GM12878 (cell line): ENCODE results near the gene UFSP2. TPM values are rescaled to one million over a fixed set of nuclear protein-coding genes. Genes with fewer than 3 reads are reported as not detected.

ENCODE experiments used
- BCL11A ChIP-seq: IDR thresholded peaks from 2 replicates; pipeline ENCODE4 v1.6.1; 2011; ENCODE audit warnings: low read depth, low read length
- CHD2 ChIP-seq: IDR thresholded peaks from 2 replicates; pipeline ENCODE4 v1.6.1; 2011; ENCODE audit warnings: low read depth, low read length, improper control_type of control experiment, borderline replicate concordance
- ESRRA ChIP-seq: IDR thresholded peaks from 2 replicates; pipeline ENCODE4 v1.6.1; 2012; ENCODE audit warnings: mild to moderate bottlenecking, low read length, improper control_type of control experiment
- FOXM1 ChIP-seq: IDR thresholded peaks from 2 replicates; pipeline ENCODE4 v1.6.1; 2012; ENCODE audit warnings: low read depth, mild to moderate bottlenecking, inconsistent platforms, low read length, moderate library complexity
- GABPA ChIP-seq: IDR thresholded peaks from 2 replicates; pipeline ENCODE4 v1.6.1; 2014; ENCODE audit warnings: antibody characterized with exemption, low read depth, mild to moderate bottlenecking, inconsistent platforms
- LARP7 ChIP-seq: fragments of 450-650 bp; IDR thresholded peaks from 2 replicates; pipeline ENCODE4 v1.6.1; 2017; ENCODE audit warnings: mild to moderate bottlenecking
- MEF2A ChIP-seq: IDR thresholded peaks from 2 replicates; pipeline ENCODE4 v1.6.1; 2011; ENCODE audit warnings: low read depth, mild to moderate bottlenecking, low read length, moderate library complexity; ENCODE audit not compliant: insufficient read depth
- MEF2B ChIP-seq: fragments of 450-650 bp; IDR thresholded peaks from 2 replicates; pipeline ENCODE4 v1.6.1; 2018; ENCODE audit warnings: mild to moderate bottlenecking, moderate library complexity; ENCODE audit not compliant: partially characterized antibody, poor library complexity, severe bottlenecking
- NR2C1 ChIP-seq: fragments of 450-650 bp; IDR thresholded peaks from 2 replicates; pipeline ENCODE4 v1.6.1; 2017; ENCODE audit warnings: antibody characterized with exemption, mild to moderate bottlenecking, moderate library complexity
- PML ChIP-seq: IDR thresholded peaks from 2 replicates; pipeline ENCODE4 v1.6.1; 2012; ENCODE audit warnings: low read length, inconsistent platforms
- POLR2A ChIP-seq: IDR thresholded peaks from 2 replicates; pipeline ENCODE4 v1.6.1; 2011; ENCODE audit warnings: low read depth, mild to moderate bottlenecking, low read length
- RBBP5 ChIP-seq: fragments of 200-600 bp; sonication (generic); conservative IDR thresholded peaks from 2 replicates; pipeline ENCODE4 v1.6.1; 2016
- SREBF1 ChIP-seq: IDR thresholded peaks from 2 replicates; pipeline ENCODE4 v1.6.1; 2012; ENCODE audit warnings: mild to moderate bottlenecking, low read length
- ZZZ3 ChIP-seq: IDR thresholded peaks from 2 replicates; pipeline ENCODE4 v1.6.1; 2011; ENCODE audit warnings: low read depth; ENCODE audit not compliant: control insufficient read depth, insufficient read length
- polyA plus RNA-seq, 11 experiments: library from polyadenylated mRNA; depleted of rRNA in 4 of 11; unstranded in 6 of 11; stranded (reverse) in 5 of 11; fragments of >200 nt; fragmentation: Nextera tagmentation in 4 of 11; fragmentation: Illumina TruSeq in 1 of 11; extraction: Ambion mirVana in 4 of 11; extraction: Trizol in 1 of 11; gene quantifications; 1 replicate in 1 of 11; 2 replicates in 10 of 11; pipeline versions ENCODE4 v1.2.1 to v1.2.3, GENCODE V29; 2011 to 2016; ENCODE audit warnings: inconsistent platforms in 2 of 11, missing spikeins in 2 of 11, low read depth in 1 of 11
- total RNA-seq, 4 experiments: library from RNA; depleted of rRNA in 3 of 4; stranded (reverse); fragments of >200 nt in 3 of 4; fragmentation: Illumina TruSeq in 1 of 4; extraction: Trizol in 1 of 4; gene quantifications; 2 replicates each; pipeline versions ENCODE4 v1.2.1 to v1.2.3, GENCODE V29; 2013 to 2021
- TF ChIP-seq, protein P1 (sequence below): fragments of 450-650 bp; IDR thresholded peaks from 2 replicates; pipeline ENCODE4 v1.6.1; 2018; ENCODE audit warnings: mild to moderate bottlenecking, low read depth, moderate library complexity; ENCODE audit not compliant: partially characterized antibody
- TF ChIP-seq, protein P2 (sequence below): fragments of 450-650 bp; formaldehyde crosslinking; IDR thresholded peaks from 2 replicates; pipeline ENCODE4 v1.5.0; 2022; ENCODE audit warnings: mild to moderate bottlenecking, missing genetic modification characterization
- TF ChIP-seq, protein P3 (sequence below): IDR thresholded peaks from 2 replicates; pipeline ENCODE4 v1.6.1; 2012; ENCODE audit warnings: low read depth, low read length, improper control_type of control experiment
- TF ChIP-seq, protein P4 (sequence below): IDR thresholded peaks from 2 replicates; pipeline ENCODE4 v1.6.1; 2012; ENCODE audit warnings: low read depth, low read length, improper control_type of control experiment
- TF ChIP-seq, protein P5 (sequence below): fragments of 150-350 bp; IDR thresholded peaks from 2 replicates; pipeline ENCODE4 v1.6.1; 2016; ENCODE audit warnings: low read depth, low read length

UFSP2 gene
- total and polyA plus RNA-seq, 10 of the 15 experiments (the other 5 are each of a cell fraction or from before 2014, with no cell fraction given), result 25.4 to 53.1 (median 37.7) TPM

DNA sequence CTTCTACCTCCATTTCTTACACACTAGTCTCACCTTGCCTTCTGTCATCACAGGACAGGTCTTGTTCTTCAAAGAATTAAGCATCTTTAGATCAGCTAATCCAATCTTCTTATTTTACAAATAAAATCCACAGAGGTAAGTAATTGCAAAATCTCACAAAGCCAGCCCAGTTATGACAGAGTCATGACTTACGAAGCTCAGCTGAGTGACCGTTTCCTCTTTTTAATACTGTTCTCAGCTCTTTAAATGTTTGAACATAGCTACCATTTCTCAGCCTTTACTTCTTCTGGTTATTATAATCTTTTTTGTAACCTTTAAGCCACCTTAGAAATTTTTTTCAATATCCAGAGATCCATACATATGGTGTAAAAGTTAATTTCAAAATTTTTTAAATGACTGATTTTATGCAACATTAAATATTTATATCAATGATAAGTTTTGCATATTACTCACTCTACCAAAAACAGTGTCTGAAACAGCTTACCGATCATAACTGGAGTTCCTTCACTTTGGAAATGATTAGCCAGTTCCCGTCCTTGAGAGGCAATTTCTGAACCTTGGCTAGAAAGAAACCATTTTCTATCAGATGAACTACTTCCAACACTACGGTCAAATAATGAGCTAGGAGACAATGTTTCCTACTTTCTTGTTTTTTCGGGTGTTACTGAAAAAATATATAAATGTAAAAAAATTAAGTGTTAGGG is 20.3 kb downstream of the UFSP2 start (continued):
- TF ChIP-seq, protein P1, sequence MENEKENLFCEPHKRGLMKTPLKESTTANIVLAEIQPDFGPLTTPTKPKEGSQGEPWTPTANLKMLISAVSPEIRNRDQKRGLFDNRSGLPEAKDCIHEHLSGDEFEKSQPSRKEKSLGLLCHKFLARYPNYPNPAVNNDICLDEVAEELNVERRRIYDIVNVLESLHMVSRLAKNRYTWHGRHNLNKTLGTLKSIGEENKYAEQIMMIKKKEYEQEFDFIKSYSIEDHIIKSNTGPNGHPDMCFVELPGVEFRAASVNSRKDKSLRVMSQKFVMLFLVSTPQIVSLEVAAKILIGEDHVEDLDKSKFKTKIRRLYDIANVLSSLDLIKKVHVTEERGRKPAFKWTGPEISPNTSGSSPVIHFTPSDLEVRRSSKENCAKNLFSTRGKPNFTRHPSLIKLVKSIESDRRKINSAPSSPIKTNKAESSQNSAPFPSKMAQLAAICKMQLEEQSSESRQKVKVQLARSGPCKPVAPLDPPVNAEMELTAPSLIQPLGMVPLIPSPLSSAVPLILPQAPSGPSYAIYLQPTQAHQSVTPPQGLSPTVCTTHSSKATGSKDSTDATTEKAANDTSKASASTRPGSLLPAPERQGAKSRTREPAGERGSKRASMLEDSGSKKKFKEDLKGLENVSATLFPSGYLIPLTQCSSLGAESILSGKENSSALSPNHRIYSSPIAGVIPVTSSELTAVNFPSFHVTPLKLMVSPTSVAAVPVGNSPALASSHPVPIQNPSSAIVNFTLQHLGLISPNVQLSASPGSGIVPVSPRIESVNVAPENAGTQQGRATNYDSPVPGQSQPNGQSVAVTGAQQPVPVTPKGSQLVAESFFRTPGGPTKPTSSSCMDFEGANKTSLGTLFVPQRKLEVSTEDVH, result no peak
- TF ChIP-seq, protein P2, sequence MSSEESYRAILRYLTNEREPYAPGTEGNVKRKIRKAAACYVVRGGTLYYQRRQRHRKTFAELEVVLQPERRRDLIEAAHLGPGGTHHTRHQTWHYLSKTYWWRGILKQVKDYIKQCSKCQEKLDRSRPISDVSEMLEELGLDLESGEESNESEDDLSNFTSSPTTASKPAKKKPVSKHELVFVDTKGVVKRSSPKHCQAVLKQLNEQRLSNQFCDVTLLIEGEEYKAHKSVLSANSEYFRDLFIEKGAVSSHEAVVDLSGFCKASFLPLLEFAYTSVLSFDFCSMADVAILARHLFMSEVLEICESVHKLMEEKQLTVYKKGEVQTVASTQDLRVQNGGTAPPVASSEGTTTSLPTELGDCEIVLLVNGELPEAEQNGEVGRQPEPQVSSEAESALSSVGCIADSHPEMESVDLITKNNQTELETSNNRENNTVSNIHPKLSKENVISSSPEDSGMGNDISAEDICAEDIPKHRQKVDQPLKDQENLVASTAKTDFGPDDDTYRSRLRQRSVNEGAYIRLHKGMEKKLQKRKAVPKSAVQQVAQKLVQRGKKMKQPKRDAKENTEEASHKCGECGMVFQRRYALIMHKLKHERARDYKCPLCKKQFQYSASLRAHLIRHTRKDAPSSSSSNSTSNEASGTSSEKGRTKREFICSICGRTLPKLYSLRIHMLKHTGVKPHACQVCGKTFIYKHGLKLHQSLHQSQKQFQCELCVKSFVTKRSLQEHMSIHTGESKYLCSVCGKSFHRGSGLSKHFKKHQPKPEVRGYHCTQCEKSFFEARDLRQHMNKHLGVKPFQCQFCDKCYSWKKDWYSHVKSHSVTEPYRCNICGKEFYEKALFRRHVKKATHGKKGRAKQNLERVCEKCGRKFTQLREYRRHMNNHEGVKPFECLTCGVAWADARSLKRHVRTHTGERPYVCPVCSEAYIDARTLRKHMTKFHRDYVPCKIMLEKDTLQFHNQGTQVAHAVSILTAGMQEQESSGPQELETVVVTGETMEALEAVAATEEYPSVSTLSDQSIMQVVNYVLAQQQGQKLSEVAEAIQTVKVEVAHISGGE (CRISPR knock-in tag), result no peak
- TF ChIP-seq POLR2A, result no peak
- TF ChIP-seq CHD2, result no peak
- TF ChIP-seq, protein P3, sequence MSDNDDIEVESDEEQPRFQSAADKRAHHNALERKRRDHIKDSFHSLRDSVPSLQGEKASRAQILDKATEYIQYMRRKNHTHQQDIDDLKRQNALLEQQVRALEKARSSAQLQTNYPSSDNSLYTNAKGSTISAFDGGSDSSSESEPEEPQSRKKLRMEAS, result no peak
- peak; percentile 56; the same call in 1 of the 2 replicates for TF ChIP-seq GABPA
- TF ChIP-seq PML, result 0 out of 2 replicates have a peak, but pooled peaks have one; percentile 35
- TF ChIP-seq, protein P4, sequence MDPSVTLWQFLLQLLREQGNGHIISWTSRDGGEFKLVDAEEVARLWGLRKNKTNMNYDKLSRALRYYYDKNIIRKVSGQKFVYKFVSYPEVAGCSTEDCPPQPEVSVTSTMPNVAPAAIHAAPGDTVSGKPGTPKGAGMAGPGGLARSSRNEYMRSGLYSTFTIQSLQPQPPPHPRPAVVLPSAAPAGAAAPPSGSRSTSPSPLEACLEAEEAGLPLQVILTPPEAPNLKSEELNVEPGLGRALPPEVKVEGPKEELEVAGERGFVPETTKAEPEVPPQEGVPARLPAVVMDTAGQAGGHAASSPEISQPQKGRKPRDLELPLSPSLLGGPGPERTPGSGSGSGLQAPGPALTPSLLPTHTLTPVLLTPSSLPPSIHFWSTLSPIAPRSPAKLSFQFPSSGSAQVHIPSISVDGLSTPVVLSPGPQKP, result no peak
- TF ChIP-seq, protein P5, sequence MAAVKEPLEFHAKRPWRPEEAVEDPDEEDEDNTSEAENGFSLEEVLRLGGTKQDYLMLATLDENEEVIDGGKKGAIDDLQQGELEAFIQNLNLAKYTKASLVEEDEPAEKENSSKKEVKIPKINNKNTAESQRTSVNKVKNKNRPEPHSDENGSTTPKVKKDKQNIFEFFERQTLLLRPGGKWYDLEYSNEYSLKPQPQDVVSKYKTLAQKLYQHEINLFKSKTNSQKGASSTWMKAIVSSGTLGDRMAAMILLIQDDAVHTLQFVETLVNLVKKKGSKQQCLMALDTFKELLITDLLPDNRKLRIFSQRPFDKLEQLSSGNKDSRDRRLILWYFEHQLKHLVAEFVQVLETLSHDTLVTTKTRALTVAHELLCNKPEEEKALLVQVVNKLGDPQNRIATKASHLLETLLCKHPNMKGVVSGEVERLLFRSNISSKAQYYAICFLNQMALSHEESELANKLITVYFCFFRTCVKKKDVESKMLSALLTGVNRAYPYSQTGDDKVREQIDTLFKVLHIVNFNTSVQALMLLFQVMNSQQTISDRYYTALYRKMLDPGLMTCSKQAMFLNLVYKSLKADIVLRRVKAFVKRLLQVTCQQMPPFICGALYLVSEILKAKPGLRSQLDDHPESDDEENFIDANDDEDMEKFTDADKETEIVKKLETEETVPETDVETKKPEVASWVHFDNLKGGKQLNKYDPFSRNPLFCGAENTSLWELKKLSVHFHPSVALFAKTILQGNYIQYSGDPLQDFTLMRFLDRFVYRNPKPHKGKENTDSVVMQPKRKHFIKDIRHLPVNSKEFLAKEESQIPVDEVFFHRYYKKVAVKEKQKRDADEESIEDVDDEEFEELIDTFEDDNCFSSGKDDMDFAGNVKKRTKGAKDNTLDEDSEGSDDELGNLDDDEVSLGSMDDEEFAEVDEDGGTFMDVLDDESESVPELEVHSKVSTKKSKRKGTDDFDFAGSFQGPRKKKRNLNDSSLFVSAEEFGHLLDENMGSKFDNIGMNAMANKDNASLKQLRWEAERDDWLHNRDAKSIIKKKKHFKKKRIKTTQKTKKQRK, result no peak
- TF ChIP-seq MEF2B, result peak; percentile 12
- no peak for TF ChIP-seq NR2C1
- peak; percentile 55; the same call in 1 of the 2 replicates for TF ChIP-seq BCL11A
- peak; percentile 78; the same call in 1 of the 2 replicates for TF ChIP-seq FOXM1
- TF ChIP-seq ZZZ3, result no peak
- TF ChIP-seq SREBF1, result no peak
- no peak for TF ChIP-seq RBBP5
- peak; percentile 71; the same call in 1 of the 2 replicates for TF ChIP-seq MEF2A
- no peak for TF ChIP-seq LARP7
- TF ChIP-seq ESRRA, result no peak
